Retinal pigment epithelial cell (primary cell): ENCODE results near the gene GPX5.

ENCODE experiments used
- DNase-seq: peaks from one replicate; pipeline ENCODE4 v3.0.0-alpha.2; 2010; ENCODE audit warnings: low read depth
- H3K4me3 ChIP-seq: 2 replicates; pipeline ENCODE4 v1.5.1; 2011; ENCODE audit warnings: mild to moderate bottlenecking, low read length, control low read depth, moderate library complexity
- TF ChIP-seq, protein P1 (sequence below): conservative IDR thresholded peaks from 2 replicates; pipeline ENCODE4 v1.5.1; 2011; ENCODE audit warnings: low read depth, low read length, control low read depth, inconsistent platforms

GPX5 gene

DNA sequence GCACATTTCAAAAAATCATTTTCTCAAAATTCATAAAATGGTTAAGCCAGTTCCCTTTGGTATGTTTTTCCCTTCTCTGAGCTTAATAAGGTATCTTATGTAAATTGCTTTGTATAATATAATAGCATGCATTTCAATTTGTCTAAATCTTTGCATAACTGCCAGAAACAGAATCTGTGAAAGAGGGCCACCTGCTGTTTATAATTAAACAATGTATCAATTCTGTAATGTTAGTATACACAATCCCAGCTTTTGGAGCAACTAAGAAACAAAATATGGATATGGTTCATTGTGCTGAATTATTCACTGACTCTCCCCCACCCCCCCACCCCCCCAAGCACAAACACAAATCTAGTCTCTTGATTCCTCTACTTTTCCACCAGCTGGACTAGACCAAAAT lies 54.8 kb downstream of the GPX5 start:
- H3K4me3 ChIP-seq = no peak overlapping the region
- no peak for DNase-seq
- TF ChIP-seq, protein P1, sequence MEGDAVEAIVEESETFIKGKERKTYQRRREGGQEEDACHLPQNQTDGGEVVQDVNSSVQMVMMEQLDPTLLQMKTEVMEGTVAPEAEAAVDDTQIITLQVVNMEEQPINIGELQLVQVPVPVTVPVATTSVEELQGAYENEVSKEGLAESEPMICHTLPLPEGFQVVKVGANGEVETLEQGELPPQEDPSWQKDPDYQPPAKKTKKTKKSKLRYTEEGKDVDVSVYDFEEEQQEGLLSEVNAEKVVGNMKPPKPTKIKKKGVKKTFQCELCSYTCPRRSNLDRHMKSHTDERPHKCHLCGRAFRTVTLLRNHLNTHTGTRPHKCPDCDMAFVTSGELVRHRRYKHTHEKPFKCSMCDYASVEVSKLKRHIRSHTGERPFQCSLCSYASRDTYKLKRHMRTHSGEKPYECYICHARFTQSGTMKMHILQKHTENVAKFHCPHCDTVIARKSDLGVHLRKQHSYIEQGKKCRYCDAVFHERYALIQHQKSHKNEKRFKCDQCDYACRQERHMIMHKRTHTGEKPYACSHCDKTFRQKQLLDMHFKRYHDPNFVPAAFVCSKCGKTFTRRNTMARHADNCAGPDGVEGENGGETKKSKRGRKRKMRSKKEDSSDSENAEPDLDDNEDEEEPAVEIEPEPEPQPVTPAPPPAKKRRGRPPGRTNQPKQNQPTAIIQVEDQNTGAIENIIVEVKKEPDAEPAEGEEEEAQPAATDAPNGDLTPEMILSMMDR = peak; percentile 22

DNA sequence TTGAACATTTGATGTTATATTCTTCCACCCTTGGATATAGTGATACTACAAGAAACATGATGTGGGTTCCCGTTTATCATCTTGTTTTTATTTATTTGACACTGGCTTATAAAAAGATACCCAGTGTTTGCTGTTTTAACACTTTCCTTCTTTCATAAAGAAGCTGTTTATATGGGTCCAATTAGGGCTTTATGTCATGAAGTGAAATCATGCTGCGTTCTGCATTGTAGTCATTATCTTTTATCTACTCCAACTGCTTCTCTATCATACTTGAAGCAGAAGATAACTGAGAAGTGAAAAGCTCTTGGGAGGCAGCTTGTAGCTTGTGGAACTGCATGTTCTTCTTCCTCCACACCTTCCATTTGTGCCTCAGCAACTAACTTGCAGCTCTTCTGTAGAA lies 57.8 kb downstream of the GPX5 start:
- DNase-seq = no peak
- TF ChIP-seq, protein P1 = no peak
- no peak overlapping the region for H3K4me3 ChIP-seq
